Testis (tissue), 2 donors: Measurements from ENCODE around the gene CCT2.

Experiments
- CTCF ChIP-seq, 3 experiments: fragments of 450-650 bp in 2 of 3; fragments of 200-600 bp in 1 of 3; sonication (generic) in 1 of 3; IDR thresholded peaks; one replicate each; pipeline ENCODE4 v1.5.1; 2016 to 2019; ENCODE audit warnings: antibody characterized with exemption in 3 of 3, mild to moderate bottlenecking in 2 of 3, moderate library complexity in 1 of 3
- POLR2A ChIP-seq: fragments of 450-650 bp; IDR thresholded peaks from one replicate; pipeline ENCODE4 v1.6.1; 2017; ENCODE audit warnings: antibody characterized with exemption, mild to moderate bottlenecking, moderate library complexity

DNA sequence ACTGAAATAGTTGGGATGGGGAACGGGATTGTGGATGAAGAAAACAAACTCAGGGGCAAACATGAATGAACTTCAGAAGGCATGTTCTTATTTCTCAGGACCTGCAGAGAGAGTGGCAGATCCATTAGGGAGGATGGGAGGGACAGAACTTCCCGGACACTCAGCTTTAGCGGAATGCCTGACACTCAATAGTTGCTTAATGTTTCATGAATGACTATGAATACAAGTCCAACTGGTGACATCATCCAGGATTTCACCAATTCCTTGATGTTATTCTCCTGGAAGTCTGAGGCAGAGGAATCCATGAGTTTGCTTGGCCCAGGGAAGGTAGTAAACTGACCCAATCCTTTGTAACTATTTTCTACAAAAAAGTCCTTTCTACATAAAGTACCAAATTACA lies 63.2 kb downstream of the CCT2 start:
- TF ChIP-seq CTCF (IDR thresholded peaks at IDR 0.05) (no peak), POLR2A (no peak)
